EL (cell line): ENCODE measurements around the gene ZNF692.

Source experiments
- DNase-seq: peaks from one replicate; pipeline ENCODE4 v3.0.0-alpha.2; 2016

Gene ZNF692

DNA sequence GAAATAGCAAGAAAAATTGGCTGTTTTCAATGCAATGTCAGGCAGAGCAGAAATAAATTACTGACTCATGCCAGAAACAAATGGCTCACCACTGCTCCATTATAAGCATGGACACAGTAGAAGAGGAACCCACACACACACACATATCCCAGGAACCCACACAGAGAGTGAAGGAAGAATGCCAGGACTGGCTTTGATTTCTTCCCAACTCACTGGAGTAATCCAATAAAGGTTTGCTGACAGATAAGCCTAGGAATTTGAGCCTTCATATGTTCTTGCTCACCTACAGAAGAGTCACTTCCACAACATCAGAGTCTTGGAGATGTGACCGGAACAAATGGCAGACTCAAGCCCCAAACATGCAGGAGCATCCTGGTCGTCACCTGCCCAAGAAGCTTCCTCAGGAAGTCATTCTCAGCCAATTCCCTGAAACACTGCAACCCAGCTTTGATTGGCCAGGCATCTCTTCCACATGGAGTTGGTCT lies 35.3 kb downstream of the ZNF692 start:
- peak; percentile 83 for DNase-seq

DNA sequence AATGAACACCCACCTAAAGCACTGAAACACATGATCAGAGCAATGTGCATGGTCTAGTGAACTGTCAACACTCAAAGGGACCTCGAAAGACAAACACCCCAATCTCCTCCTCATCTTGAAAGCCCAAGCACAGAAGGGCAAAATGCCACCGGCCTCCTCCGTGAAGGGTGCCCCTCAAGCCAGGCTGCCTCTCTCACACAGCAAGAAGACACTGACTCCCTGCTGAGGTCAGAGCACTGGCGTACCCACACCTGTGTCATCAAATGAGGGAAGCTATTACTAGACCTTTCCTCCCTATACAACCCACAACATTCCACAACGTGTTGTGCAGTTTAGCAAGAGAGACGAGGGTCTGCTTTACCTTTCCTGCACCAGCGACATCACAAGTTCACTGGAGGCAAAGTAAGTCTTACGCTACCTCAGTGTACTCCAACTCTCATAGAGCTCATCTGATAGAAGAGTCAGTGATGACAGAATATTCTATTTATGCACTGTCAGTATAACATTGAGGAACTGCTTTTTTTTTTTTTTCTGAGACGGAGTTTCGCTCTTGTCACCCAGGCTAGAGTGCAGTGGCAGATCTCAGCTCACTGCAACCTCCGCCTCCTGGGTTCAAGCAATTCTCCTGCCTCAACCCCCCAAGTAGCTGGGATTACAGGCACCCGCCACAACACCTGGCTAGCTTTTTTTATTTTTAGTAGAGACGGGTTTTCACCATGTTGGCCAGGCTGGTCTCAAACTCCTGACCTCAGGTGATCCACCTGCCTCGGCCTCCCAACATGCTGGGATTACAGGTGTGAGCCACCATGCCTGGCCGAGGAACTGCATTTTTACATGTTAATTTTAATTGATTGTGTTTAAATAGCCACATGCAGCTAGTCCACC lies 36.5 kb downstream of the ZNF692 start:
- no peak for DNase-seq

DNA sequence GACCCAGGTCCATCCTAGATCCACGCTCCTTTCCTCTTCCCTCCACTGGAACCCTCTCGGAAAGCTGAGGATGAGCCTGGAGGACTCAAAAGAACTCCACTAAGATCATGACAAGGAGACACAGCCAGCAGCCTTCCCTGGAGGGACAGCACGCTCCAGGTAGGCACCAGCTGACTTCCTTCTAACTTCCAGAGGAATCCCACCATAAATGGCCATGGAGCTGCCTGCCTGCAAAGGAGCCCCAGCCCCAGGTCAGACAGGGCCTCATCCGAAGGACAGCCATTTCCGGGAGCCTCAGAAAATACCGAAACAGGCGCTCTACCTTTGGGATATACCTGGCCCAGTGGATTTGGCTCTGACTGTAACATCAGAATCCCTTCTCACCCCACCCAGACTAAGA lies 37.2 kb downstream of the ZNF692 start:
- no peak for DNase-seq

DNA sequence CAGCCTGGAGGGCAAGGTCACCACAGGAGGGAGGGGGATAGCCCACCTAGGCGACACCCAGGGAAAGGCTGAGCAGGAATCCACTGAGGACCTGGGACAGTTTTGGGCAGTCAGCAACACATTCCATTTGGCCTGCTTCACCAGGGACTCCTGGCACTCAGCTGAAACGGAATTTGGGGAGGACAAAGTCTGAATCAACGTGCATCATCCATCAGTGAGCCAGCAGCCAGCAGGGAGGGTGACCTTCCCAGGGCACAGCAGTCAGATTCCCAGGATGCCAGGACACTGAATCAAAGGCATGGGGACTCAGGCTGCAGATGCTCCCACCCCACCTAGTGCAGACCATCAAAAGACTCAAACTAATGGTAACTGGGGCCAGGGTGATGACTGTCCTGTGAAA lies 37.8 kb downstream of the ZNF692 start:
- DNase-seq = peak; percentile 97

DNA sequence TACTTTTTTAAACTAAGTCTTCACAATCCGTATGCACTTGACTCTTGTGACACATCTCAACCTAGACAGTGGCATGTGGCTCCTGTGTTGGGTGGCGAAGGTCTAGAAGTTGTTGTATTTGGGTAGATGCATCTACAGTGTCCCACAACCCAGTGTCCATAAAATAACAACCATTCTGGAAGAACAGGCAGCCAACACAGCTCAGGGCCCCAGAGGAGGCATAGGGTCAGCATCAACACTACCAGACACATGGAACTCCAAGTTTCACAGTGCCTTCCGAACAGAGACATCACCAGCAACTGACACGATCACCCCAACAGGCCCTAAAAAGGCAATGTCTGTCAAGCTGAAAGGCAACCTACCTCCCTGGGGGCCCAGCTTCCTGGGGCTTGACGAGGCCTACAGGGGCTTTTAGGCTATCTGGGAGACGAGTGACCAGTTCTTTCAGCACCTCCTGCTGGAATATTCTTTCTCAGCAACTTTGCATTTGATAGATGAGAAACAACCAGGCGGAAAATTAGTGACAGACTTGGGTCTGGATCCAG lies 38.8 kb downstream of the ZNF692 start:
- no peak for DNase-seq

DNA sequence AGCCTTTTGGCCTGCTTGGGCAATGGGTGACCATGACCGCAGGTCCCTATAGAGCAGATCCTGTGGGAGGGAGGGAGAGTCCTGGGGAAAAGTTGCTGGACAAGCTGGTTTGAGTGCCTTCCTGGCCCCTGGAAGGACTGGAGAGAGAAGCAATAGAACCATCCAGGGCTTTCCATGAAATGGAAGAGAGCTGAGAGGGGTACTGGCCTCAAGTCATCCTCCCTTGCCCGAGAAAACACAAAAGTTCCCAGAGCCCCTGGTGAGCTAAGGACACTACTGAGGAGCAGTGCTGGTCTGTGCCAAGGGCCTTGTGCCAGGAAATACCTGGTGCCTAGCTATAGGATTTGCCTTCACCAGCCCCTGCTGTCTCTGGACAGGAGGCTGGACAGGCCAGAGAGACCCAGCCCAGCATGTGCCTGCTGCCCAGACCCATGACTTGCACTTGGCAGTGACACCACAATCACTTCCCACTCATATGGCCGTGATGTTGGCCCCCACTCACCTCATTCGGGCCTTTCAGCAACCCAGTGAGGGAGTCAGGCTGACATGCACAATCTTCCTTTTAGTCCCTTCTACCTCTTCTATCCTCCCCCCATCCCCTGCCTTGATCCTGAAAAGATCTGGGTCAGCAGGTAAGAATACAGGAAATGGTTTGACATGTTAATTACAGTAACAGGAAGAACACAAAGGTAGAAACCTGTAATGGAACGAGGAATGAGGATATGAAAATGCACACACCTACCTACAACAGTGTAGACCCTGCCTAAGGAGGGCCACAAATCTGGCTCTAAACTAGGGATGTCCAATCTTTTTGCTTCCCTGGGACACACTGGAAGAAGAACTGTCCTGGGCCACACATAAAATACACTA lies 40.1 kb downstream of the ZNF692 start:
- DNase-seq = no peak

DNA sequence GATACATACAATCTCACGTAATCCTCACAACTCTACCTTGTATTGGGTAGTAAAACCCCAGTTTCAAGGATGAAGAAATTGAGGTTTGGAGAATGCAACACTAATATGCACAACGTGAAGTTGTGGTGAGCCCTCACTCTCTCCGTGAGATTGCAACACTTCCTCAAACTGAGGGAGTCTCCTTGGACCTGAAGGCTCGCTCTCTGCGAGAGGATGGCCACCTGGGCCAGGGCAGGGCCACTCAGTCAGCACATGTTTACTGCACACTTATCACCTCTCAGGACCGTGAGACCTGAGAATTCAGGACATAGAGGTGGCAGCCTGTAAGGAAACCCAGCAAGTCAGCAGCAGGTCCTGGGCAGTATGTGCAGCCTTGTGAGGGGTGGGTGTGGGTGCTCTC lies 41.8 kb downstream of the ZNF692 start:
- no peak for DNase-seq

DNA sequence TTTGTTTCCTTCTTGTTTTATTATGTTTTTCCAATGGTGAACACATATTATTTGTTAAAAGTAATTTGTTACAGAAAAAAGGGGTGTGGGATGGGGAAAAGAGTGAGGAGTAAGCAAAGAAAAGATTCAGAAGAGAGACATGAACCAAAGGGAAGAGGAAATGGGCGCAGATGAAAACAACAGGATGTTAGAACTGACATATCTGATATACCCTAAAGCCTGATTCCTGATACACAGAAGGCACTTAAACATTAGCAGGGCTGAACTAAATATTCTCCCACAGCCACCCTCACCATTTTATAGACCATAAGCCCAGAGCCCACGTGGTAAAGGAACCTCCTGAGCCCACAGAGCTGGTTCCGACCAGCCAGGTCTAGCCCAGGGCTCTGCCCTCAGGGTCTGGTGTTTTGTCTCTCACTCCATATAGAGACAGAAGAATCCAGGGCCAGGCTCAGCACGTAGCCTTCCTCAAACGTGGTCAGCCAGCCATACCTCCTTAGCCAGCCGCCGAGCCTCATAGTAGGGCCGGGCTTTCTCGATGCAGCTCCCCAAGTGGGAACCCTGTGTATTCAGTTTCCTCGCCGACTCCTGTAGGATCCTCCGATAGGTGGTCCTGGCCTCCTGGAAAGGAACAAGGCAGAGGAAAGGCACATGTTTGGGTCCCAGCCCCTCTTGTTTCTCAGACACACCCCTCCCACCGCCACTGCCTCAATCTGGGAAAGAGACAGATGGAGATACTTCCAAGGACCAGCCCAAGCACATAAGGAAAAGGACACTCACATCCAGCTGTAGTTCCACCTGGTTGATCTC lies 42.6 kb downstream of the ZNF692 start:
- no peak for DNase-seq

DNA sequence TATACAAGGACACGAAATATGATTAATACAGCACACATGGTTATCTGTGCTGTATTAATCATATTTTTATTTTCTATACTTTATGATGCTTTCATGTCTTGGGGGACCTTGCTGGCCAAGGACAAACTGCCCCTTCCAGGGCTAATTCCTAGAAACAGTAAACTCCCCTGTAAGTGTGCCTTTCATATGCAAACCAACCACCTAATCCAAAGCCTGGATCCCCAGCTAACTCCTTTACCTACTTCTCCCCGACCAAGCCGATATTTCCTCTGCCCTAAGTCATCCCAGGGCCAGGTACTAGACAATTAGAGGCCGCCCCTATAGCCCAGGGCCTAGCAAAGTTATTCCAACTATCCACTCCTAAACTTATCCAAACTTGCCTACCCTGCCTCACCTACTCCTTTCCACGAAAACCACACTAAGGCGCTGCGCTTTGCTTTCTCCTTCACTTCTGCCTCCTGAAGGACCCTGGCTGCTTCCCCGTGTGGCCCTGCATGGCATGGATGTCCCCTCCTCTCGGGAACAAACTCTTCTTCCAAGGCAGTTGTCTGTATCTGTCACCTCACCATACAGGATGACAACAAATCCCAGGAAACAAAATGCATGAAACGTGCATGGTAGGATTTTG lies 43.4 kb downstream of the ZNF692 start:
- no peak for DNase-seq

DNA sequence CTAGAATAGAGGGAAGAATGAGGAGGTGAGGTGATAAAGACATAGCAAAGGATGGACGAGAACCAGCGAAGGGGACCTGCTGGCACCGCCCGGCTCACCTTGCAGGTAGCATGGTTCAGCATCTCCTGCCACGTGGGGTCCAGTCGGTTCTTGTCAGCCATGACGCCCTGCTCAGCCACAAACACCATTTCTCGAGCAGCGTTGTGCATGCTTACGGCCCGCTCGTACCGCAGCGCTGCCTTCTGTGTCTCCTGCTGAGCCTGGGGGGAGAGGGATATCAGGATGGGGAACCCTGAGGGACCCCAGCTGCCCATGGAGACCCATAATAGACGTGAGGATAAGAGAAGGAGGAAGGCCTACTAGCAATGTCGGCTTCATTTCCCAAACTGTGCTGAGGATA lies 44.5 kb downstream of the ZNF692 start:
- no peak for DNase-seq

DNA sequence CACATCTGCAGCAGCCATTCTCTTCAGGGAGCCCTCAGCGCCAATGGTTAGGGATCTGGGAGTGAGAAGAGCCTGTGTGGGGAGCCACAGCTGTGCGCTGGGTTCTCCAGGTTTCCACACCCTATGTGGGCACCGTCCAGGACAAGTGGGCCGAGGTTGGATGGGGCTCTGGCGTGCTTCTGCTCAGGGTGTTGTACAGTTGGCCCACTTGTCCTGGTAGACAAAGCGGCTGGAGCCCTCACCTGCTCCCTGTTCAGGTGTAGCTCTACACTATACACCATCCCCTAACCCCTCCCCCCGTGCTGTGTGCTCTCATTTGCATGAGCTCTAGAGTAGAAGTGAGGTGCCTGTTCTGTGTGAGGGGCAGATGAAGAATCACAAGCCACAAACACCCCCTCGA lies 45.3 kb downstream of the ZNF692 start:
- DNase-seq = no peak

DNA sequence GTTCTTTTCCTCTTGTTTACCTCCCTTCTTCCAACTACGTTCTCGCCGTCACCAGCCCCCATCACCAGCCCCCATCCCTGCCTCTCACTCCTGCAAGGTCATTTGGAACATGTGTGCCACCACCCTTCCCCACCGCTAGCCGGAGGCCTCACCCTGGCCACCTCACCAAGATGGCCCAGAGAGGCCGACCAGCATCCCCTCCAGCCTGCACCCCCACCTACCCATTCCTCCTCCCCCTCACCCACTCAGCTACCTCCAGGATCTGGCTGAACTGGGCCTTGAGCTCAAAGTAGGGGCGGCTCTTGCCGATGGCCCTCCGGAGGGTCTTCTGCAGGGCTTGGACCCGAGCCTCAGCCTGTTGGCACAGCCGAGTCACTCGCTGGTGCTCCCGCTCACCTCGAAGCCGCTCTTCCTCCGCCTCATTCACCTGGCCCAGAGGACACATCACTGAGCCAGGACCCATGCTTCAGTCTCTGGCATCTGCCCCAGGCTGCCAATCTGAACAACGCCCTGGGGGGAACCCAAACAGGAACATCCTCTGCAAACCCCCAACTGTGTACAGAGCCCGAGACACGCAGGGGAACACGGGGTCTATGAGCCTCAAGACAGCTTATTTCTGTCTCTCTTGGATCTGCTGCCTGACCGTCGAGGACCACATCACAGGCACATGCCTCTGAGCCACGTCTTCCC lies 46.0 kb downstream of the ZNF692 start:
- no peak for DNase-seq

DNA sequence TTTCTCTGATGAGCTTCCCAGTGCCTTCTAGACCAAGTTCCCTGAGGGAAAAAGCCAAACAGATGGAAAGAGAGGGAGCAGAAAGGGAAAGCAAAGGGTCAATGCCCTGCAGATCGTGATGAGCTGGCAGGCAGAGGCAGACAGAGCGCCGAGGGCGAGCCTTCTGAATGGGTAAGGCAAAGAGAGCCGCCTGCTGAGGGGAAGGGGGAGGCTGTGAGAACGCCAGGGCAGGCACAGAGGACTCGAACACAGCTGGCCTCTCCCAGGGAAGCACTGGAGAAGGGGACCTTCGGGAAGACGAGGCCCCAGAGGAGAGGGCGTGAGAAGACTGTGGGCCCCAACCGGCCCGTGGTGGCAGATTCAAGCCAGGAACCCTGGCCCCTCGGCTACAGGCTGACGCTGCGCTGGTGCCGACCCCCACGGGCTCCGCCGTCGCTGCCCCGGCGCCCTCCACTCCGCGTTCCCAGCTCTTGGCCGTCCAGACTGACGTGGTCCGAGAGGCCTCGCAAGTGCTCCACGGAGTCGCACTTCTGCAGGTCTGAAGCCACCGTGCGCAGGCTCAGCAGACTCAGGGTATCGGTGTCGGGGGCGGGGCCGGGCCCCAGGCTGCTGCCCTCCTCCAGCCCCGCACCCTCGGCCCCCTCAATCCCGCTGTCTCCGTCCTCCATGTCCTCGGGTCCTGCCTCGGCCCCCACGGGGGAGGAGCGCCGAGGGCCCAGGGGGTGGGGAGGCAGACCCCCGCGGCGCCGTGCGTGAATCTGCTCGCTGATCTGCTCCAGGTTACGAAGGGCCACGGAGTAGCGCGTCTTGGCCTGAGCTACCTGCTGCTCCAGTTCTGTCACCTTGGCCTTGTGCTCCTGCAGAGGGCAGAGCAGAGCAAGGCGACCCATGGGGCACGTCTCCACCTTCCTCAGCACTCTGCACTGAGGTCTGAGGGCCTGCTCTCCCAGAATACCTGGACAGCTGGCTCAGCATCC lies 47.1 kb downstream of the ZNF692 start:
- no peak for DNase-seq

DNA sequence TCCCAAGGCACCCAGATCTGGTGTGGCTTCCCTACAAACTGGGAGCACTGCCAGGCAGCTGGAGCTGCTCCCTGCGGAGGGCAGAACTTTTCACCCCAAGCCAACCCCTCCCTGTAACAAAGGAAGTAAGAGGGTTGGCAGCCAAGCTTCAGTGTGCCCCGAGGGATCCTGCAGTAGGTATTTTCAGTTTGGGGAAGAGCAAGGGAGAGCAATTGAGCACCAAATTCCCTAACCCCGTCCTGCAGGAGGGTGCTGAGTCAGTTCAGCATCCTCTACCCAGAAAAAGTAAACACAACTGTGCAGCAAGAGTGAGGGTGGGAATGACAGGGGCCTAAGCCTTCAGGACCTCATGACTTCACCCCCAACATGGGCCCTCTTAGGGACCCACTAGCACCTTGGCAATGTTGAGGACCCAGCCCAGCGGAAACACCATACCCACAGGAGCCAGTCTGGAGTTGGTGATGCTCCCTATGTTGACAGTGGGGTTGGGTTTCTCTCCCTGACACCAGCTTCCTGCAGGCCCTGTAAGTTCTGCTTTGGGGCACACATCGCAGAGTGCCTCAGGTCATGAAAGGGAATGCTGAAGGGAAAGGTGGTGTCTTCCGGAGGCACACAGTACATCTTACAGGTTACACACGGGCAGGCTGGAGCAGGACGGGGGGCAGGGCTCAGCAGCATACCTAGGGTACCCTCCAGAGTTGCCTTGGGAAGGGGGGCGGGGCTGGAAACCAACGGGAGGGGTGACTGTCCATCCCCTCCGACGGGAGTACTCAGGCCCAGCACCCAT lies 48.0 kb downstream of the ZNF692 start:
- peak; percentile 67 for DNase-seq

DNA sequence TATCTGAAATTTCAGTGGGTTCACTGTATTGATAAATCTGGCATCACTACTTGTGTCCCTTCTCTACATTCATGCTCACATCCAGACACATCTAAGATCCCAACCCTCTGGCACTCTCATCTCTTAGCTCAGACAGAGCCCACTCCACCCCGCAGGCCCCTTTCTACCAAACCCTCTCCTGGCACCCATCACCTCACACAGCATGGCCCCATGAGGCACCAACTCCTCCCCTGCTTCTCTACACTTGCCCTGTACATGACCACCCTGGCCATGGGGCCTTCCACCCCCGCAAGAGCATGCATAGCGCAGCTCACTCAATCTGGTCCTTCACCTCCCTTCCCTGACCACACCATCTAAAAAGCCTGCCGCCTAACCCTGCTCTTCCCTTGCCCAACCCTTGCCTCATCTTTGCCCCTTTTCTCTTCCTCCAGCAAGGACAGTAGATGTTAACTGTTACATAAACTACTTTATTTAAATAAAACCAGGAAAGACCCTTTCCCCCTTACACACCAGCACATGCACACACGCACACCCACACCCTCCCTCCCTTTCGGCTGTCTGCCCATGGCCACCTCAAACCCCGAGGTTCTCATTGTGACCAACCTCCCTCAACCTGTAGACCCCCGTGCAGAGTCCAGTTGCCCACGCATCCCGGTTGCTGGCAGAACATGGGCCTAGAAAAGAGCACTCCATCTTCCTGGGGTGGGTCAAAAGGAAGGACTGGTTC lies 48.7 kb downstream of the ZNF692 start:
- DNase-seq = no peak

DNA sequence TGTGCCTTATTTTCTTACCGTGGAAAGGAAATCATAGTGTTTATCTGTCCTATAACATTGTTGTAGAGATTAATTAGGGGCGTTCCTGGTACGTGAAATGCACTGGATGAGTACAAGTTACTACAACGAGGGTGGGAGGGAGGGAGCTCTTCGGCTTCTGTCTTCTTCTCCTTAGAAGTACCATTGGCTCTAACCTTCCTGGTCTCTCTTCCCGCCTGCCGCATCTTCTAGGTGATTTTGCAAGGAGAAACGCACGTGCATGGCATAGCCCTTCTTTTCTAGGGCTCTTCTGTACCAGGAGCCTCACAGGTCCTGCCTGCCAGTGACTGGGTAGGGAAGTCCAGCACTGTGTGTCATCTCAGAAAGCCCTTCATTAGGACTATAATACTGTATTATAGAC lies 50.0 kb downstream of the ZNF692 start:
- DNase-seq = no peak

DNA sequence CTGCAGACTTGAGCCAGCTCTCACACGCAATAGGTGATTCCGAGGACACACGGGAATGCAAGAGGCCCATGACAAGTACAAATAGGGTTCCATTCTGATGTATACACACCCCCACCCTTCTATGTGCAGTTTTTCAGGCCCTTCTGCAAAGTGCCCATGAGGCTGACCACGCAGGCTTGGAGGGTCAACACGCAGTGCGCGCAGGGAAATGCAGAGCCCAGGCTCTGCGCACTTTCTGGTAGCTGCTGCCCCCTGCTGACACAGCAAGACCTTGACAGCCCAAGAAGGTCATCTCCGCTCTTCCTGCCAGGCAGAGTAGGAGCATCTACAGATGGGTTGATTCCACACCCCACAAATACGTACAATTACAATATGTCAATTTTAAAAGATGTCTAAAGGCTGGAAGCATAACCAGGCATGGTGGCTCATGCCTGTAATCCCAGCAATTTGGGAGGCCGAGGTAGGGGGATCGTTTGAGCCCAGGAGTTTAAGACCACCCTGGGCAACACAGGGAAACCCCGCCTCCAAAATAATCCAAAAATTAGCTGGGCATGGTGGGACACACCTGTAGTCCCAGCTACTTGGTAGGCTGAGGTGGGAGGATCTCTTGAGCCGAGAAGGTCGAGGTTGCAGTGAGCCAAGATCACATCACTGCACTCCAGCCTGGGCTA lies 51.7 kb downstream of the ZNF692 start:
- peak; percentile 32 for DNase-seq

DNA sequence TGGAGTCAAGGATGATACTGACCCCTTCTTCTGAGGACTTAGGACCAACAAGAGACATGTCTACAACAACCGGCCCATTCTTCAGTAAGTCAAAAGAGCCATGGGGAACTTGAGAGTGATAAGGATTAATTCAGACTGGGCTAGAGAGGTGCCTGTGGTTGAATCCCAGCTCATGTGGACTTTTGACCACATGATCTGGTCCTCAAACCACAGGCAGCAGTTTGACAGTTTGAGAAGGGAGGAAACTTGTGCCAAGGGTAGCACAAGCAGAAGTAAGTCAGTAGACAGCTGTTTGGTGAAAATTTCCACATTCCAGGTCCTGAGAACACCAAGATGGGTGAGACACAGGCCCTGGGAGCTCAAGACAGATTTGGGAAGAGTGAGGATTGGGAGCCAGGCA lies 53.0 kb downstream of the ZNF692 start:
- no peak for DNase-seq
